ENCODE data around the gene LMNA. TPM values are rescaled to one million over a fixed set of nuclear protein-coding genes. Genes with fewer than 3 reads are reported as not detected.
A peak's percentile ranks its signal among the peaks of the same experiment; 100 is the strongest.
"Not testable (repeated sequence)": the region's sequence is repeated elsewhere in the genome, so short reads cannot be mapped to it uniquely, and the experiment has no call there.

The LMNA gene
- total RNA-seq, 1 experiment from 2014 or later, result 257 TPM

GRCh38 chr1:156122086-156122485, 7.6 kb downstream of the LMNA start:
- no peak for DNase-seq (ENCODE audit: low spot score)

GRCh38 chr1:156122519-156123355, 8.2 kb downstream of the LMNA start:
- DNase-seq (ENCODE audit: low spot score), result peak; percentile 87

GRCh38 chr1:156123356-156124196, 9.1 kb downstream of the LMNA start:
- peak; percentile 94 for DNase-seq (ENCODE audit: low spot score)

DNA sequence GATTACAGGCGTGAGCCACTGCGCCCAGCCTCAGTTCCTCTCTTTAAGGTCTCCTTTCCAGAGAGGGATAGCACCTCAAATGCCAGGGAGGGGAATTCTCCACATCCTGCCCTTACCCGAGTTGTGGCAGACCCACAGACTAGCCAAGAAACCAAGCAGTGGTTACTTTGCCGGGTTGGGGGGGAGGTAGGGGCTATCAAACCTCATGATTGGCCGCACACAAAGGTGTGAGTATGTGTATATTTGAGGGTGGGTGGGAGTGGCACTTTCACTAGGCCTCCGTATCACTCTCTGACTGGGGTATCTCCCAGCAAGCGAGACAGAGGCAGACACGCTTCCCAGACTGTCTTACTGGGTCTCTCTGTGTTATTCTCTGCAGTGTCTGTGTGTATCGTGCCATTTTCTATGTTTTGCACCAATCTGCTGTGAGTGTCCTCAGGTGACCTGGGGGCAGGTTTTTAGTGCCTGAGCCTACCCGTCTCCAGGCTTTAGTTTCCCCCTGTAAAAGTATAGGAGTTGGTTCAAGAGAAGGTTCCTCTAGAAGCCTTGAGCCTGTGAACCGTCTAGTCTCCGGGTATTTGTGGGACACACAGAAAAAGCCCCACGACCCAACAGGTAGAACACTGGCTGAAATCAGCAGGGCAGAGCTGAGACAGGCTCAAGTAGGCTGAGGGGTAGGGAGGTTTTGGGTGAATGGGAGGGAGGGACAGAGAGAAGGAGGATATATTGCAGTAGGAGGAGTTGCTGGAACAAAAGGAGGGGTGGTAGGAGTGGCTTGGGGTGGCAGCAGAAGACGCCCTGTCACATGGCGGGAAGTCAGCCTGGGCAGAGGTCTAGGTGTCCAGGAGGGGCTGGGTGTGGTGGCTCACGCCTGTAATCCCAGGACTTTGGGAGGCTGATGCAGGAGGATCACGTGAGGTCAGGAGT, 10.3 kb downstream of the LMNA start:
- DNase-seq (ENCODE audit: low spot score), result peak; percentile 66

DNA sequence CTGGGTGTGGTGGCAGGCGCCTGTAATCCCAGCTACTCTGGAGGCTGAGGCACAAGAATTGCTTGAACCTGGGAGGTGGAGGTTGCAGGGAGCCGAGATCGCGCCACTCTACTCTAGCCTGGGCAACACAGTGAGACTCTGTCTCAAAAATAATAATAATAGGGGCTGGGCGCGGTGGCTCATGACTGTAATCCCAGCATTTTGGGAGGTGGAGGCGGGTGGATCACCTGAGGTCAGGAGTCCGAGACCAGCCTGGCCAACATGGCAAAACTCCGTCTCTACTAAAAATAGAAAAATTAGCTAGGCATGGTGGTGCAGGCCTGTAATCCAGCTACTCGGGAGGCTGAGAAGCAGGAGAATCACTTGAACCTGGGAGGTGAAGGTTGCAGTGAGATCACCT, 11.0 kb downstream of the LMNA start:
- DNase-seq (ENCODE audit: low spot score), result not testable (repeated sequence)

- DNase-seq (ENCODE audit: low spot score), result peak; percentile 93
Observed at GRCh38 chr1:156126043-156126629, 11.6 kb downstream of the LMNA start.

DNA sequence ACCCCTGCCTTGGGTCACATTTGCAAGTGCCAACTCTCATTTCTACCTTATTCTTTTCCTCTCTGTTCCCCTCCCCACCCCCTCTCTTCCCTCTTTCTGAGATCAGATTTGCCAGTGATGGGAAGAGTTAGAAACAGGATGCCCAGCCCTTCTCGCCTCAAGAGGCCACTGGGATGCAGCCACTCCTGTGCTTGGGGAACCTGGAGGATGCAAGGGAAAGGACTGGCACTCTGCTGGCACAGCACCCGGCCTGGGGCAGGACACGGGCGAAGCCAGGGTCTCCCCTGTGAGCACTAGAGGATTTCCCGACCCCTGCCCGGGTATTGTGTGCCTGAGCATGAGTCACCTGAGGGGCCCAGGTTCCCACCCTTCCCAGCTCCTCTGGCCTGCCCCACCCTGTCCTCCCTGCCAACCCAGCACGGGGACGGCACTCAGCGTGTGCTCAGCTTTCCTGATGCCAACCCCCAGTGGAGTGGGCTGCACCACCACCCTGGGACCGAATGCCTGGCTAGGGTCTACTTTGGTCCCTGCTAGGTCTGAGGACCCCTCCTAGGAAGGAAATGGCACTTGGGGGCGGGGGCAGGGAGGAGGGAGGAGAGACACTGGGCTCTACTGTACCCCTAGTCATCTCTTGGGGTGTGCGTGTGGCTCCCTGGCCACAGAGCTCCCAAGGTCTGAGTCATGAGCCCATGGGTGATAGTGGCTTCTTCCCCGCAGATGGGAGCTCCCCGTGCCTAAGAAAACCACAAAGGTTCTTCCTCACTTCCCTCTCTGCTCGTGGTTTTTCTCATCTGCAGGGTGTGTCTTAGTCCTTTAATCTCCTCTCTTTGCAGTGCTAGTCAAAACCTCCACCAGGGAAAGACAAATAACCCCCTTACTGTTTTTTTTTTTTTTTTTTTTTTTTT, 12.4 kb downstream of the LMNA start:
- peak; percentile 87 for DNase-seq (ENCODE audit: low spot score)

DNA sequence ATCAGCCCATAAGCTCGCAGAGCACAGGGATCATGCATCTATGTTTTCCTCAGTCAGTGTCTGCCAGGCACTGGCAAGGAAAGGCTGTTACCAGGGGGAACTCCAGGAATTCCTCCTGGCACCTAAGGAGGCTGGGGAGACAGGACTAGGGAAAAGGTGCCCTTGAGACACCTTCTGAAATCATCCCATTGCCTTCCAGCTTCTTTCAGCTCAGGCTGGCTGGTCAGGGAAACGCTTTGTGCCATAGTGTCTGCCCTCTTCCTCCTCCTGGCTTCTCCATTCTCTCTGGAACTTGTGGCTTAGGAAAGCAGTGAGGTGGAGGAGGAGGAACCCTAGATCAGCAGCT, 13.8 kb downstream of the LMNA start:
- no peak for DNase-seq (ENCODE audit: low spot score)

DNA sequence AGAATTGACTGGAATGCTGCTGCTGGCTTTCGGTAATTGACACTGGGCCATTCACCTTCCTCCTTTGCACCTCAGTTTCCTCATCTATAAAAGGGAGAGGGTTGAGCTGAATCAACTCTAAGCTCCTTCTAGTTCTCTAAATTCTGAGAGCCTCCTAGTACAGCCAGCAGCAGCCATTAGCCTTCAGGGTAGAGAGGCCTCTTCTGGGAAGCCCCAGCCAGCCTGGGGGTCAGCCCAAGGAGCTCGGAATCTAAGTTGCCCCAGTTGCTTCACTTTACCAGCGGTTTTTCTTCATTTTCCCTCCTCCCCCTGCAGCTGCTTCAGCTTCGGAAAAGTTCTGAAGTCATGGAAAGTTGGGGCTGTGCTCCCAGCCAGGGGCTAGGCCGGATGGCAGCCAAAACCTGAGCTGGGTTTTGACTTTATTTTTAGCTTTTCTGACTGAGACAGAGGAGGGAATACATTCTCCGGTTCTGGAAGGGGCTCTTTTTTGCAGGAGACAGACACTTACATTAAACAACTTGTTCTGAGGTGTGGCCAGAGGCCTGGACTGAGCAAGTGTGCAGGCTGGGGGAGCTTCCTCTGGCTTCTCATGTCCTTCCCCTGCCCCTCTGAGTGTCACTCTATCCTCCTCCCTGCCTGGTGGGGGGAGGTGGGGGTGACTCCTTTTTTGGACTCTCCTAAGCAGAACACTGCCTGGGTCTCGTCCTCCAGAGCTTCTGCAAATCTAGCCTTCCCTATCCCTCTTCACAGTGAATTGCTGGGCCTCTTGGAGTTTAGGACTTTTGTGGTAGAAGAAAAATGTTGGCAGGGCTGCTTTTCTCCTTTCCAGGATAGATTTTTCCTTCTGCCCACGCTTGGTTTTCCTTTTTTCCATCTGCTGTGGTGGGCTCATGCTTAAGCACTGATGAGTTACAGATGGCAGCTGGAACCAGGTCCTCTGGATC, 14.4 kb downstream of the LMNA start:
- DNase-seq (ENCODE audit: low spot score), result peak; percentile 48

DNA sequence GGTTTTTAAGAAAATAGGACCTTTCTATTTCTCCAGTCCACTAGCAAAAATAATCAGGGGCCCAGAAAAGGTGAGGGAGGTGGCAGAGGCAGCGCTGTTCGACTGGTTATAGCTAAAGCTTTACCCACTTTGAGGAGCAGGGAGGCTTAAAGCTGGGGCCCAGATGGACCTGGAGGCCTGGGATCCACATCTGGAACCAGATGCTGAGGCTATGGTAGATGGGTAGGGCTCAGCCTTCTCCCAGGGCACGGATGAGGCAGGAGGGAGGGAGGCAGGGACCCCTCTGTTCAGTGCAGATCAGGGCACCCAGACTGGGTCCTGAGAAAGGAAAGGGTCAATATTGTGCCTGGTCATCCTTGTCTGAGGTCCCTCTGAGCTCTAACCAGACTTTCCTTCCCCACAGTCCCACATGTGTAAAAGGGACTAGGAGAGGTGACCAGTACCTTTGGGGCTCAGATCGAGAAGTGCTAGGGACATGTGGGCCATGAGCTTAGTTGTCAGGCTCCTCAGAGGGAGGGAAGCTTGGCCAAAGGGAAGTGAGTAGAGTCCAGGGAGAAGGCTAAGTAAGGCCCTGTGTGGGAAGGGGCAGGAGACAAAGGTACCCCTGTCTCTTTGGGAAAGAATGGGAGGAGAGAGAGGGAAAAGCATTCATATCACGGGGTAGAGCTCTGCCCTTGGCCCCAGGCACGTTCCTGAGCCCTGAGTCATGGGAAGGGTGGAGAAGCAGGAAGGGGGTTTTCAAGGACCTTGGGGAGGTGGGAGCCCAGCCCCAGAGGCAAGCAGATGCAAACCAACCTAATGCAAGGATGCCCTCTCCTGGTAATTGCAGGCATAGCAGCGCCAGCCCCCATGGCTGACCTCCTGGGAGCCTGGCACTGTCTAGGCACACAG, 15.4 kb downstream of the LMNA start:
- peak; percentile 97 for DNase-seq (ENCODE audit: low spot score)

- DNase-seq (ENCODE audit: low spot score), result no peak
Observed at GRCh38 chr1:156130578-156130942, 16.0 kb downstream of the LMNA start.

- DNase-seq (ENCODE audit: low spot score), result no peak
Observed at GRCh38 chr1:156134716-156135435, 20.4 kb downstream of the LMNA start.

GRCh38 chr1:156135930-156136871, 21.7 kb downstream of the LMNA start:
- no peak for DNase-seq (ENCODE audit: low spot score)

GRCh38 chr1:156136970-156137483, 22.5 kb downstream of the LMNA start:
- no peak for DNase-seq (ENCODE audit: low spot score)

- DNase-seq (ENCODE audit: low spot score), result no peak
Observed at GRCh38 chr1:156138458-156138867, 24.0 kb downstream of the LMNA start.
